ENCODE data around the gene JAML. TPM values are rescaled to one million over a fixed set of nuclear protein-coding genes. Genes with fewer than 3 reads are reported as not detected.

Gene JAML
- total RNA-seq, 1 experiment from 2014 or later = 0.30 TPM

GRCh38 chr11:118151431-118151830 lies 73.4 kb downstream of the JAML start:
- ChIA-PET CTCF (no interaction called here), RAD21 (ENCODE audit: low non-redundant PET in 1 of 2, low total read pairs in 2 of 2, uncharacterized antibody in 2 of 2, unreplicated experiment in 2 of 2) (no interaction called here)
- intact Hi-C loops (cut with micrococcal nuclease) = loop anchor here (10.0 kb wide), 1 partner anchor 543 kb away; no protein-coding TSS in a partner anchor

More at GRCh38 chr11:118151431-118151830, 73.4 kb downstream of the JAML start:
- H3K27ac ChIP-seq (ENCODE audit: low read depth, low read length) = no peak overlapping the region
- no peak overlapping the region for H2AFZ ChIP-seq (ENCODE audit: low read depth, low read length, poor library complexity, severe bottlenecking)
- H3K9me3 ChIP-seq (ENCODE audit: control insufficient read depth in 1 of 2, insufficient read depth in 1 of 2, low read depth in 1 of 2, low read length in 2 of 2) = no peaks in the 10 kb centered on the region
- TF ChIP-seq POLR2AphosphoS5 (IDR thresholded peaks at IDR 0.05; ENCODE audit: low read depth, low read length) (no peak), FOSL1 (IDR thresholded peaks at IDR 0.05; ENCODE audit: low read depth) (no peak), ATF3 (IDR thresholded peaks at IDR 0.05) (no peak), YY1 (IDR thresholded peaks at IDR 0.05; ENCODE audit: extremely low read depth, insufficient replicate concordance, low read depth, low read length) (no peak), ELF1 (IDR thresholded peaks at IDR 0.05; ENCODE audit: borderline replicate concordance, low read depth) (no peak), RAD21 (IDR thresholded peaks at IDR 0.05; ENCODE audit: low read depth) (no peak), EGR1 (IDR thresholded peaks at IDR 0.05; ENCODE audit: low read depth) (no peak), EZH2 (IDR thresholded peaks at IDR 0.05) (no peak), SP1 (IDR thresholded peaks at IDR 0.05; ENCODE audit: low read depth) (no peak), TCF7L2 (IDR thresholded peaks at IDR 0.05; ENCODE audit: borderline replicate concordance, extremely low read depth, insufficient read depth, insufficient read length) (no peak), JUND (IDR thresholded peaks at IDR 0.05) (no peak), REST (IDR thresholded peaks at IDR 0.05; ENCODE audit: low read depth) (no peak), ZBTB33 (IDR thresholded peaks at IDR 0.05; ENCODE audit: extremely low read depth, insufficient replicate concordance, low read length) (no peak)
- no peaks in the 10 kb centered on the region for H3K9me2 ChIP-seq (ENCODE audit: insufficient read depth)
- H3K4me2 ChIP-seq (ENCODE audit: low read length) = no peak overlapping the region
- no peak overlapping the region for H3K4me3 ChIP-seq (replicated peaks in 1 of 2; ENCODE audit: low read depth in 1 of 2, low read length in 2 of 2)
- H3K36me3 ChIP-seq (ENCODE audit: control insufficient read depth in 1 of 2, insufficient read depth in 2 of 2, low read length in 2 of 2) = no peaks in the 10 kb centered on the region
- POLR2A ChIA-PET = no interaction called here
- H3K79me2 ChIP-seq (ENCODE audit: insufficient read depth, low read length) = no peaks in the 10 kb centered on the region
- ATAC-seq = no peak
- BruUV-seq (replicated peaks) = no TSS peak
- DNase-seq (ENCODE audit: low read depth, low spot score) = no peak
- H4K20me1 ChIP-seq (ENCODE audit: insufficient read depth) = no peaks in the 10 kb centered on the region
- H3K9ac ChIP-seq (ENCODE audit: low read length) = no peak overlapping the region
- H3K4me1 ChIP-seq (ENCODE audit: control insufficient read depth in 1 of 2, insufficient read depth in 2 of 2, low read length in 2 of 2) = peaks cover 10 to 18% of the 10 kb centered on the region in 2 experiments; a peak in 3 of 4 replicates
- H3K27me3 ChIP-seq (ENCODE audit: insufficient read depth, low read length) = no peaks in the 10 kb centered on the region
